GM12878 (cell line): ENCODE results near the gene HIF1AN. TPM values are rescaled to one million over a fixed set of nuclear protein-coding genes. Genes with fewer than 3 reads are reported as not detected.

Experiments used
- ATAC-seq: fragments of 200-7000 bp; cut with Tn5 transposase; 3 replicates; pipeline ENCODE4 v1.9.1; 2020; ENCODE audit warnings: mild to moderate bottlenecking, moderate library complexity
- BruUV-seq: library from RNA; stranded (reverse); fragments of 400-500 nt; replicated peaks from 2 replicates; lab custom pipeline; 2021; lab: Mats Ljungman, UMichigan
- CTCF ChIA-PET: fragments of 300-600 bp; sonication (Branson Sonifier 250); formaldehyde crosslinking; extraction: SDS; loops from one replicate; lab custom pipeline; 2021; ENCODE audit warnings: inconsistent platforms; lab: Yijun Ruan, JAX
- POLR2A ChIA-PET: fragments of 350-600 bp; formaldehyde crosslinking; extraction: SDS; loops from one replicate; lab custom pipeline; 2021; ENCODE audit warnings: inconsistent platforms; lab: Charles Lee
- RAD21 ChIA-PET: fragments of 300-600 bp; sonication (Branson Sonifier 250); formaldehyde crosslinking; loops from one replicate; lab custom pipeline; 2023; ENCODE audit warnings: antibody characterized with exemption; ENCODE audit not compliant: unreplicated experiment; lab: Charles Lee
- SMC1A ChIA-PET: fragments of 300-600 bp; sonication (Branson Sonifier 250); formaldehyde crosslinking; loops from one replicate; lab custom pipeline; 2023; ENCODE audit not compliant: unreplicated experiment, uncharacterized antibody; lab: Charles Lee
- DNase-seq: peaks from one replicate; pipeline ENCODE4 v3.0.0-alpha.2; 2011; ENCODE audit warnings: low read depth, low spot score
- FAIRE-seq: peaks from 3 replicates; lab custom pipeline; 2011; peaks lifted over from hg19 to GRCh38; lab: Jason Lieb, UNC
- H2AFZ ChIP-seq: 2 replicates; pipeline ENCODE4 v1.6.0; 2011; ENCODE audit warnings: low read depth, low read length, control low read depth; ENCODE audit not compliant: control insufficient read depth
- H3K27ac ChIP-seq: 2 replicates; pipeline ENCODE4 v1.5.1; 2011; ENCODE audit warnings: control low read depth; ENCODE audit not compliant: control insufficient read depth, insufficient read depth
- H3K27me3 ChIP-seq, 2 experiments: replicated peaks in 1 of 2; 2 replicates each; pipeline versions ENCODE4 v1.6.0 to v1.6.1; 2011; ENCODE audit warnings: low read length in 1 of 2; ENCODE audit not compliant: control insufficient read depth in 2 of 2, insufficient read depth in 2 of 2
- H3K36me3 ChIP-seq, 2 experiments: 2 replicates each; pipeline ENCODE4 v1.5.1; 2011; ENCODE audit warnings: low read length in 1 of 2; ENCODE audit not compliant: control insufficient read depth in 2 of 2, insufficient read depth in 2 of 2
- H3K4me1 ChIP-seq: 2 replicates; pipeline ENCODE4 v1.6.1; 2011; ENCODE audit warnings: mild to moderate bottlenecking, low read length, moderate library complexity, mixed read lengths; ENCODE audit not compliant: control insufficient read depth, insufficient read depth
- H3K4me2 ChIP-seq: 2 replicates; pipeline ENCODE4 v1.6.0; 2011; ENCODE audit warnings: control low read depth; ENCODE audit not compliant: control insufficient read depth, insufficient read depth
- H3K4me3 ChIP-seq: fragments of 200-600 bp; sonication (generic); 2 replicates; pipeline ENCODE4 v1.5.1; 2016
- H3K79me2 ChIP-seq: 2 replicates; pipeline ENCODE4 v1.6.0; 2011; ENCODE audit warnings: low read length; ENCODE audit not compliant: control insufficient read depth, insufficient read depth
- H3K9ac ChIP-seq: 2 replicates; pipeline ENCODE4 v1.8.0; 2011; ENCODE audit warnings: low read length, control low read depth, mixed read lengths; ENCODE audit not compliant: control insufficient read depth, insufficient read depth
- H3K9me3 ChIP-seq: replicated peaks from 3 replicates; pipeline ENCODE4 v1.5.1; 2011; ENCODE audit warnings: mild to moderate bottlenecking, low read length; ENCODE audit not compliant: control insufficient read depth, insufficient read depth
- H4K20me1 ChIP-seq: 2 replicates; pipeline ENCODE4 v1.6.0; 2011; ENCODE audit not compliant: control insufficient read depth, insufficient read depth
- CHD2 ChIP-seq: IDR thresholded peaks from 2 replicates; pipeline ENCODE4 v1.6.1; 2011; ENCODE audit warnings: low read depth, low read length, improper control_type of control experiment, borderline replicate concordance
- IKZF2 ChIP-seq, 2 experiments: fragments of 450-650 bp; IDR thresholded peaks; 2 replicates each; pipeline ENCODE4 v1.6.1; 2017; ENCODE audit warnings: mild to moderate bottlenecking in 2 of 2, moderate library complexity in 2 of 2
- NR2C1 ChIP-seq: fragments of 450-650 bp; IDR thresholded peaks from 2 replicates; pipeline ENCODE4 v1.6.1; 2017; ENCODE audit warnings: antibody characterized with exemption, mild to moderate bottlenecking, moderate library complexity
- WGBS: methylation state at CpG from one replicate; pipeline ENCODE4 v1.1.6; 2016; ENCODE audit warnings: low lambda C conversion rate; ENCODE audit not compliant: insufficient replicate concordance, insufficient coverage; ENCODE audit errors: missing lambda C conversion rate; 5-methylcytosine and 5-hydroxymethylcytosine counted together
- in situ Hi-C: fragments of 300-500 bp; cut with MboI; formaldehyde crosslinking; loops from 9 replicates; pipeline ENCODE4 v1.14.3; 2018; ENCODE audit warnings: mixed read lengths
- intact Hi-C: fragments of 100-400 bp; cut with micrococcal nuclease; formaldehyde crosslinking; loops from one replicate; pipeline ENCODE4 v1.14.2; 2022; ENCODE audit not compliant: unreplicated experiment
- polyA plus RNA-seq, 11 experiments: library from polyadenylated mRNA; depleted of rRNA in 4 of 11; unstranded in 6 of 11; stranded (reverse) in 5 of 11; fragments of >200 nt; fragmentation: Nextera tagmentation in 4 of 11; fragmentation: Illumina TruSeq in 1 of 11; extraction: Ambion mirVana in 4 of 11; extraction: Trizol in 1 of 11; gene quantifications; 1 replicate in 1 of 11; 2 replicates in 10 of 11; pipeline versions ENCODE4 v1.2.1 to v1.2.3, GENCODE V29; 2011 to 2016; ENCODE audit warnings: inconsistent platforms in 2 of 11, missing spikeins in 2 of 11, low read depth in 1 of 11
- total RNA-seq, 4 experiments: library from RNA; depleted of rRNA in 3 of 4; stranded (reverse); fragments of >200 nt in 3 of 4; fragmentation: Illumina TruSeq in 1 of 4; extraction: Trizol in 1 of 4; gene quantifications; 2 replicates each; pipeline versions ENCODE4 v1.2.1 to v1.2.3, GENCODE V29; 2013 to 2021

The HIF1AN gene
- total and polyA plus RNA-seq, 10 of the 15 experiments (the other 5 are each of a cell fraction or from before 2014, with no cell fraction given): 1.9 to 37.2 (median 15.2) TPM

GRCh38 chr10:100607439-100607838 is 71.7 kb downstream of the HIF1AN start:
- Histone ChIP-seq H4K20me1 (no peaks in the 10 kb centered on the region), H3K27me3 (peaks cover 1 to 8% of the 10 kb centered on the region in 2 experiments; a peak in 2 of 4 replicates), H3K4me2 (no peak overlapping the region), H3K79me2 (no peaks in the 10 kb centered on the region), H3K9ac (no peak overlapping the region), H3K4me1 (no peaks in the 10 kb centered on the region), H3K4me3 (no peak overlapping the region), H3K9me3 (no peaks in the 10 kb centered on the region; the same call in 1 of the 3 replicates), H3K36me3 (no peaks in the 10 kb centered on the region), H3K27ac (no peak overlapping the region), H2AFZ (no peak overlapping the region)
- POLR2A ChIA-PET: no interaction called here
- intact Hi-C loops (no loop called here), in situ Hi-C loops (no loop called here)
- CTCF ChIA-PET: interaction anchor here (0.6 kb wide), 2 partner anchors 30 to 72 kb away, joined by 3 read pairs; partner anchors contain the start of gene HIF1AN
- ATAC-seq: no peak
- RAD21 ChIA-PET: no interaction called here
- DNase-seq: no peak
- 0% methylated on average over 1 of the region's 1 CpG for WGBS
- no TSS peak for BruUV-seq
- SMC1A ChIA-PET: no interaction called here
- TF ChIP-seq CHD2 (no peak), IKZF2 (IDR thresholded peaks at IDR 0.05) (no peak), NR2C1 (no peak)
- FAIRE-seq: no peak

Other genes with a start within 250 kb of the HIF1AN start
- 75.0 and 79.8 TPM in 2 replicates for gene BLOC1S2, start 249.3 kb upstream of the HIF1AN start, total RNA-seq (2014; rRNA removed)
- gene BLOC1S2, start 249.3 kb upstream of the HIF1AN start, total RNA-seq (2014; rRNA removed; fragmentation: Illumina TruSeq; extraction: Trizol): 66.2 and 75.1 TPM in 2 replicates
- 54.4 and 58.6 TPM in 2 replicates for gene BLOC1S2, start 249.3 kb upstream of the HIF1AN start, total RNA-seq (2021)
- 71.7 and 117 TPM in 2 replicates for gene BLOC1S2, start 249.3 kb upstream of the HIF1AN start, polyA plus RNA-seq (2011; rRNA removed)
- gene BLOC1S2, start 249.3 kb upstream of the HIF1AN start, polyA plus RNA-seq (2014; fragmentation: Illumina TruSeq; extraction: Trizol): 66.9 and 71.3 TPM in 2 replicates
- 100 to 1,000 TPM; 106 to 120 TPM for gene BLOC1S2, start 249.3 kb upstream of the HIF1AN start, polyA plus RNA-seq (2014; fragmentation: Nextera tagmentation; extraction: Ambion mirVana)
- 79.2 and 94.4 TPM in 2 replicates for gene BLOC1S2, start 249.3 kb upstream of the HIF1AN start, polyA plus RNA-seq (2014; rRNA removed)
- 100 to 1,000 TPM; 147 to 164 TPM for gene BLOC1S2, start 249.3 kb upstream of the HIF1AN start, polyA plus RNA-seq (2016; fragmentation: Nextera tagmentation; extraction: Ambion mirVana)
- gene PKD2L1, start 205.7 kb upstream of the HIF1AN start, total RNA-seq (2014; rRNA removed): 0.17 and 0.22 TPM in 2 replicates
- 0.14 TPM in 1 of 2 replicates, not detected in the other for gene PKD2L1, start 205.7 kb upstream of the HIF1AN start, total RNA-seq (2014; rRNA removed; fragmentation: Illumina TruSeq; extraction: Trizol)
- 0.05 and 0.08 TPM in 2 replicates for gene PKD2L1, start 205.7 kb upstream of the HIF1AN start, total RNA-seq (2021)
- gene PKD2L1, start 205.7 kb upstream of the HIF1AN start, polyA plus RNA-seq (2011; rRNA removed): 0.05 and 0.06 TPM in 2 replicates
- 0.09 and 0.27 TPM in 2 replicates for gene PKD2L1, start 205.7 kb upstream of the HIF1AN start, polyA plus RNA-seq (2014; fragmentation: Illumina TruSeq; extraction: Trizol)
- not detected for gene PKD2L1, start 205.7 kb upstream of the HIF1AN start, polyA plus RNA-seq (2014; fragmentation: Nextera tagmentation; extraction: Ambion mirVana)
- not detected in 2 replicates for gene PKD2L1, start 205.7 kb upstream of the HIF1AN start, polyA plus RNA-seq (2014; rRNA removed)
- not detected for gene PKD2L1, start 205.7 kb upstream of the HIF1AN start, polyA plus RNA-seq (2016; fragmentation: Nextera tagmentation; extraction: Ambion mirVana)
- gene SCD, start 188.7 kb upstream of the HIF1AN start, total RNA-seq (2014; rRNA removed): 108 and 117 TPM in 2 replicates
- 91.3 and 103 TPM in 2 replicates for gene SCD, start 188.7 kb upstream of the HIF1AN start, total RNA-seq (2014; rRNA removed; fragmentation: Illumina TruSeq; extraction: Trizol)
- gene SCD, start 188.7 kb upstream of the HIF1AN start, total RNA-seq (2021): 171 and 188 TPM in 2 replicates
- gene SCD, start 188.7 kb upstream of the HIF1AN start, polyA plus RNA-seq (2011; rRNA removed): 250 and 279 TPM in 2 replicates
- 181 and 230 TPM in 2 replicates for gene SCD, start 188.7 kb upstream of the HIF1AN start, polyA plus RNA-seq (2014; fragmentation: Illumina TruSeq; extraction: Trizol)
- 10 to 100 TPM; 77.5 to 86.1 TPM for gene SCD, start 188.7 kb upstream of the HIF1AN start, polyA plus RNA-seq (2014; fragmentation: Nextera tagmentation; extraction: Ambion mirVana)
- 119 and 131 TPM in 2 replicates for gene SCD, start 188.7 kb upstream of the HIF1AN start, polyA plus RNA-seq (2014; rRNA removed)
- gene SCD, start 188.7 kb upstream of the HIF1AN start, polyA plus RNA-seq (2016; fragmentation: Nextera tagmentation; extraction: Ambion mirVana): 10 to 100 TPM; 68.7 to 70.2 TPM
- gene WNT8B, start 72.9 kb upstream of the HIF1AN start, total RNA-seq (2014; rRNA removed): not detected in 2 replicates
- gene WNT8B, start 72.9 kb upstream of the HIF1AN start, total RNA-seq (2014; rRNA removed; fragmentation: Illumina TruSeq; extraction: Trizol): not detected in 2 replicates
- not detected in 2 replicates for gene WNT8B, start 72.9 kb upstream of the HIF1AN start, total RNA-seq (2021)
- not detected in 2 replicates for gene WNT8B, start 72.9 kb upstream of the HIF1AN start, polyA plus RNA-seq (2011; rRNA removed)
- gene WNT8B, start 72.9 kb upstream of the HIF1AN start, polyA plus RNA-seq (2014; fragmentation: Illumina TruSeq; extraction: Trizol): not detected in 2 replicates
- not detected for gene WNT8B, start 72.9 kb upstream of the HIF1AN start, polyA plus RNA-seq (2014; fragmentation: Nextera tagmentation; extraction: Ambion mirVana)
- not detected in 2 replicates for gene WNT8B, start 72.9 kb upstream of the HIF1AN start, polyA plus RNA-seq (2014; rRNA removed)
- gene WNT8B, start 72.9 kb upstream of the HIF1AN start, polyA plus RNA-seq (2016; fragmentation: Nextera tagmentation; extraction: Ambion mirVana): not detected
- gene SEC31B, start 16.1 kb upstream of the HIF1AN start, total RNA-seq (2014; rRNA removed): 5.8 and 6.6 TPM in 2 replicates
- gene SEC31B, start 16.1 kb upstream of the HIF1AN start, total RNA-seq (2014; rRNA removed; fragmentation: Illumina TruSeq; extraction: Trizol): 3.9 and 4.4 TPM in 2 replicates
- 10.6 and 12.4 TPM in 2 replicates for gene SEC31B, start 16.1 kb upstream of the HIF1AN start, total RNA-seq (2021)
- gene SEC31B, start 16.1 kb upstream of the HIF1AN start, polyA plus RNA-seq (2011; rRNA removed): 21.2 and 24.3 TPM in 2 replicates
- gene SEC31B, start 16.1 kb upstream of the HIF1AN start, polyA plus RNA-seq (2014; fragmentation: Illumina TruSeq; extraction: Trizol): 10.9 and 13.6 TPM in 2 replicates
- 1 to 10 TPM; 3.4 to 5.8 TPM for gene SEC31B, start 16.1 kb upstream of the HIF1AN start, polyA plus RNA-seq (2014; fragmentation: Nextera tagmentation; extraction: Ambion mirVana)
- gene SEC31B, start 16.1 kb upstream of the HIF1AN start, polyA plus RNA-seq (2014; rRNA removed): 13.2 and 13.4 TPM in 2 replicates
- gene SEC31B, start 16.1 kb upstream of the HIF1AN start, polyA plus RNA-seq (2016; fragmentation: Nextera tagmentation; extraction: Ambion mirVana): 10 to 100 TPM in 1 of 2 experiments, 1 to 10 TPM in 1; 9.2 to 11.0 TPM
- gene NDUFB8, start 6.1 kb upstream of the HIF1AN start, total RNA-seq (2014; rRNA removed): 344 and 365 TPM in 2 replicates
- 230 and 249 TPM in 2 replicates for gene NDUFB8, start 6.1 kb upstream of the HIF1AN start, total RNA-seq (2014; rRNA removed; fragmentation: Illumina TruSeq; extraction: Trizol)
- gene NDUFB8, start 6.1 kb upstream of the HIF1AN start, total RNA-seq (2021): 203 and 211 TPM in 2 replicates
- gene NDUFB8, start 6.1 kb upstream of the HIF1AN start, polyA plus RNA-seq (2011; rRNA removed): 214 and 287 TPM in 2 replicates
- gene NDUFB8, start 6.1 kb upstream of the HIF1AN start, polyA plus RNA-seq (2014; fragmentation: Illumina TruSeq; extraction: Trizol): 169 and 180 TPM in 2 replicates
- gene NDUFB8, start 6.1 kb upstream of the HIF1AN start, polyA plus RNA-seq (2014; fragmentation: Nextera tagmentation; extraction: Ambion mirVana): 100 to 1,000 TPM; 475 to 572 TPM
- gene NDUFB8, start 6.1 kb upstream of the HIF1AN start, polyA plus RNA-seq (2014; rRNA removed): 421 and 443 TPM in 2 replicates
- gene NDUFB8, start 6.1 kb upstream of the HIF1AN start, polyA plus RNA-seq (2016; fragmentation: Nextera tagmentation; extraction: Ambion mirVana): 100 to 1,000 TPM; 500 to 536 TPM
- gene PAX2, start 209.6 kb downstream of the HIF1AN start, total RNA-seq (2014; rRNA removed): not detected in 2 replicates
- gene PAX2, start 209.6 kb downstream of the HIF1AN start, total RNA-seq (2014; rRNA removed; fragmentation: Illumina TruSeq; extraction: Trizol): not detected in 2 replicates
- not detected in 2 replicates for gene PAX2, start 209.6 kb downstream of the HIF1AN start, total RNA-seq (2021)
- gene PAX2, start 209.6 kb downstream of the HIF1AN start, polyA plus RNA-seq (2011; rRNA removed): not detected in 2 replicates
- gene PAX2, start 209.6 kb downstream of the HIF1AN start, polyA plus RNA-seq (2014; fragmentation: Illumina TruSeq; extraction: Trizol): not detected in 2 replicates
- not detected for gene PAX2, start 209.6 kb downstream of the HIF1AN start, polyA plus RNA-seq (2014; fragmentation: Nextera tagmentation; extraction: Ambion mirVana)
- not detected in 2 replicates for gene PAX2, start 209.6 kb downstream of the HIF1AN start, polyA plus RNA-seq (2014; rRNA removed)
- not detected for gene PAX2, start 209.6 kb downstream of the HIF1AN start, polyA plus RNA-seq (2016; fragmentation: Nextera tagmentation; extraction: Ambion mirVana)